ENCODE measurements around the gene OTOGL.
"Not testable (repeated sequence)": the region's sequence is repeated elsewhere in the genome, so short reads cannot be mapped to it uniquely, and the experiment has no call there.

OTOGL gene

DNA sequence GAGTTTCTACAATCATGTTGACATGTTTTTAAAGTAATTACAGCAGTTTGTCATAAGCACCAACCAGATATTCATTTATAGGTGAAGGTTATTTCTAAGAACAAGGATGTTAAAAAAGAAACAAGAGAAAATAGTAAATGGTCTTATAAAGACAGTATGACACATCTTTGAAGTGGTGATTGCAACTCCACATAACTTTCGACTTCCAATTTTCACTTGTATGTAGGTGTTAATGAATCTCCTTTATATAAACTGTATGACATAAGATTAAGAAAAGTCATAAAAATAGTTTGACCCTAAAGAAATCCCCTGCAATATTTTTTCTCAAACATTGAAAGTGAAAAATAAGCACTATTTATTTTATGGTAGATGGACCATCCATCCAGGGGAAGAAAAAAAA lies 199.9 kb downstream of the OTOGL start:
- no peaks in the 10 kb centered on the region for H3K9me3 ChIP-seq
- TF ChIP-seq, protein P1, sequence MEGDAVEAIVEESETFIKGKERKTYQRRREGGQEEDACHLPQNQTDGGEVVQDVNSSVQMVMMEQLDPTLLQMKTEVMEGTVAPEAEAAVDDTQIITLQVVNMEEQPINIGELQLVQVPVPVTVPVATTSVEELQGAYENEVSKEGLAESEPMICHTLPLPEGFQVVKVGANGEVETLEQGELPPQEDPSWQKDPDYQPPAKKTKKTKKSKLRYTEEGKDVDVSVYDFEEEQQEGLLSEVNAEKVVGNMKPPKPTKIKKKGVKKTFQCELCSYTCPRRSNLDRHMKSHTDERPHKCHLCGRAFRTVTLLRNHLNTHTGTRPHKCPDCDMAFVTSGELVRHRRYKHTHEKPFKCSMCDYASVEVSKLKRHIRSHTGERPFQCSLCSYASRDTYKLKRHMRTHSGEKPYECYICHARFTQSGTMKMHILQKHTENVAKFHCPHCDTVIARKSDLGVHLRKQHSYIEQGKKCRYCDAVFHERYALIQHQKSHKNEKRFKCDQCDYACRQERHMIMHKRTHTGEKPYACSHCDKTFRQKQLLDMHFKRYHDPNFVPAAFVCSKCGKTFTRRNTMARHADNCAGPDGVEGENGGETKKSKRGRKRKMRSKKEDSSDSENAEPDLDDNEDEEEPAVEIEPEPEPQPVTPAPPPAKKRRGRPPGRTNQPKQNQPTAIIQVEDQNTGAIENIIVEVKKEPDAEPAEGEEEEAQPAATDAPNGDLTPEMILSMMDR (IDR thresholded peaks at IDR 0.05; ENCODE audit: low read depth, low read length) = no peak
- no peaks in the 10 kb centered on the region for H3K4me1 ChIP-seq
- no peaks in the 10 kb centered on the region for H3K36me3 ChIP-seq
- H3K4me3 ChIP-seq (ENCODE audit: low read depth, low read length) = no peak overlapping the region
- DNase-seq = no peak
- H3K27me3 ChIP-seq = no peaks in the 10 kb centered on the region

DNA sequence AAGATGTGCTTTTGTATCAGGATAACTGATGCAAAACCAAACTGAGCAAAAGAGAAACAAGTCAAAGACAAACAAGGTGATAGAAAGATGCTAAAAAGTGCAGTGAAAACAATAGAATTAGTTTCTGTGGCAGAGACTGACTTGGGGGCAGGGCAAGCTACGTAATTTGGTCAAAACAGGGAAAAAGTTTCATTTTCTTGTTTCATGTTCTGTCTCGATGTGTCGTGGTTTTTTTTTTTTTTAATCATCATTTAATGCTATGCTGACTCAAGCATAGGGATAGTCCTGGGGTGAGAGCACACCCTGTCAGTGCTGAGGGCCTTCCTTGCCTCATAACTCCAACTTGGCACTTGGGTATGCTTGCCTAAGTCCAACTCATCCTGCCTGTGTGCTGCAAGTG lies 200.6 kb downstream of the OTOGL start:
- H3K36me3 ChIP-seq = no peaks in the 10 kb centered on the region
- no peaks in the 10 kb centered on the region for H3K9me3 ChIP-seq
- H3K27me3 ChIP-seq = no peaks in the 10 kb centered on the region
- no peak for DNase-seq
- TF ChIP-seq, protein P1 (IDR thresholded peaks at IDR 0.05; ENCODE audit: low read depth, low read length) = no peak
- no peak overlapping the region for H3K4me3 ChIP-seq (ENCODE audit: low read depth, low read length)
- no peaks in the 10 kb centered on the region for H3K4me1 ChIP-seq

DNA sequence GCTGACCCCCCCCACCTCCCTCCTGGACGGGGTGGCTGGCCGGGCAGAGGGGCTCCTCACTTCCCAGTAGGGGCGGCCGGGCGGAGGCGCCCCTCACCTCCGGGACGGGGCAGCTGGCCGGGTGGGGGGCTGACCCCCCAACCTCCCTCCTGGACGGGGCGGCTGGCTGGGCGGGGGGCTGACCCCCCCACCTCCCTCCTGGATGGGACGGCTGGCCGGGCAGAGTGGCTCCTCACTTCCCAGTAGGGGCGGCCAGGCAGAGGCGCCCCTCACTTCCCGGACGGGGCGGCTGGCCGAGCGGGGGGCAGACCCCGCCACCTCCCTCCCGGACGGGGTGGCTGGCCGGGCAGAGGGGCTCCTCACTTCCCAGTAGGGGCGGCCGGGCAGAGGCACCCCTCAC lies 208.1 kb downstream of the OTOGL start:
- not testable (repeated sequence) for H3K36me3 ChIP-seq; H3K27me3 ChIP-seq; DNase-seq; H3K4me3 ChIP-seq (ENCODE audit: low read depth, low read length); H3K9me3 ChIP-seq; H3K4me1 ChIP-seq

DNA sequence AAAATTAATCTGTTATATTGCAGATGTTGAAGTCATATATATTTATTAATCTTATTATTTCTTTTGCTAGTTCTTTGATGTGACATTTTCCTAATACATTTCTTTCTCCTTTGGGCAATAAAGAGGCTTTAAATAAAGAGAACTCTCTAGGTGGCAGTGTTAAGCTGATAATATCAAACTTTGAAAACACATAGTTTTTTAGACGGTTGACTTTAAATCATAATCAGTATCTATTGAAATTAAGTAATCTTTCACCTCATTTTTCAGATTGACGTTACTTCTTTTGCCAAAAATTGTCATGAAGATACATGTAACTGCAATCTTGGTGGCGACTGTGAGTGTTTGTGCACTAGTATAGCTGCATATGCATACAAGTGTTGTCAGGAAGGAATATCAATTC lies 213.9 kb downstream of the OTOGL start:
- Histone ChIP-seq H3K27me3 (no peaks in the 10 kb centered on the region; the same call in 1 of the 2 replicates), H3K4me1 (no peaks in the 10 kb centered on the region), H3K36me3 (no peaks in the 10 kb centered on the region), H3K4me3 (ENCODE audit: low read depth, low read length) (no peak overlapping the region), H3K9me3 (no peaks in the 10 kb centered on the region)
- TF ChIP-seq, protein P1 (IDR thresholded peaks at IDR 0.05; ENCODE audit: low read depth, low read length) = 0 out of 2 replicates have a peak, but pooled peaks have one; percentile 3
- no peak for DNase-seq

DNA sequence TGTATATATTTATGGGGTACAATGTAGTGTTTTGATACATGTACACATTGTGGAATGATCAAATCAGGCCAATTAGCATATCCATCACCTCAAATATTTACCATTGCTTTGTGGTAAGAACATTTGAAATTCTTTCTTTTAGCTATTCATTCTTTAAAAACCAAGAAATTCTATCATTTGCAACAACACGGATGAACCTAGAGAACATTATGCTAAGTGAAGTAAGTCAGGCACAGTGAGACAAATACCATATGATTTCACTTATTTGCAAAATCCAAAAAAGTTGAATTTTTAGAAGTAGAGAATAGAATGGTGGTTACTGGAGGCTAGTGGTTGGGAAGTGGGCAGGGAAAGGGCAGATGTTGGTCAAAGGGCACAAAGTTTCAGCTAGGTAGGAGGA lies 215.4 kb downstream of the OTOGL start:
- DNase-seq = no peak
- TF ChIP-seq, protein P1 (IDR thresholded peaks at IDR 0.05; ENCODE audit: low read depth, low read length) = no peak
- Histone ChIP-seq H3K27me3 (no peaks in the 10 kb centered on the region; the same call in 1 of the 2 replicates), H3K4me3 (ENCODE audit: low read depth, low read length) (no peak overlapping the region), H3K36me3 (no peaks in the 10 kb centered on the region), H3K9me3 (no peaks in the 10 kb centered on the region), H3K4me1 (no peaks in the 10 kb centered on the region)

DNA sequence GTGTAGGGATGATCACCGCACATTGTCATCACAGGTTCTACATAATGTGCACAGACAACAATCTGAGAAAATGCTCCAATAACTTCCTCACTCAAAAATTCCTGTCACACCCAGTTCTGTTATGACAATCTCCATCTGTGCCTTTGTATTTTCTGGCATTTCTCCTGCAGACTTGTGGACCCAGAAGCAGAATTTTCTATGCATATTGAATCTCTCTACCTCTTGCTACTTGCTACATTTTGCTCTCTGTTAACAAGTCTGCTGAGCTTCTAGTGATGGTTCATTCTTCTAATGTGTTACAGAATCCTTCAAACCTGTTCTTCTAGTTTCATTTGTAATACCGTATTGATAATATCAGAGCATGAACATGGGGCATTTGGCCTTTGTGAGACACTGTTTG lies 216.9 kb downstream of the OTOGL start:
- DNase-seq = no peak
- Histone ChIP-seq H3K36me3 (no peaks in the 10 kb centered on the region), H3K4me3 (ENCODE audit: low read depth, low read length) (no peak overlapping the region), H3K4me1 (no peaks in the 10 kb centered on the region), H3K27me3 (no peaks in the 10 kb centered on the region; the same call in 1 of the 2 replicates), H3K9me3 (no peaks in the 10 kb centered on the region)
- TF ChIP-seq, protein P1 (IDR thresholded peaks at IDR 0.05; ENCODE audit: low read depth, low read length) = no peak

DNA sequence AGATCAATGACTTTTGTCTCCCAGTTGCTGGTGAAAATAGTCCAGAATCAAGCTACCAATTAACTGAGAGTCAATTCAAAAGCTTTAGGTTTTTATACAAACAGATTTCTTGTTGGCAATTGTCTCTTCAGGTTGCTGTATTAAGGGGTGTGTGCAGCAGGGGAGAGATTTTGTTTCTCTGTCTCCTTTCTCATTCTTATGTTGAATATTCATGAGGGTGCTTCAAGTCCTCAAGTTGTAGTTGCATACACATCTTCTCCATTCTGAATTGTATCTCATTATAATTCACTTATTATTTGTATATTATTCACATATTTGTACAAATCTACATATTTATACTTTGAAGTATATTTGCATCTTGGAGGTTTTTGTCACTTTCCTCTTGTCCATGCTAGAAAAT lies 218.0 kb downstream of the OTOGL start:
- Histone ChIP-seq H3K36me3 (no peaks in the 10 kb centered on the region), H3K4me3 (ENCODE audit: low read depth, low read length) (no peak overlapping the region), H3K9me3 (no peaks in the 10 kb centered on the region), H3K27me3 (no peaks in the 10 kb centered on the region; the same call in 1 of the 2 replicates), H3K4me1 (no peaks in the 10 kb centered on the region)
- TF ChIP-seq, protein P1 (IDR thresholded peaks at IDR 0.05; ENCODE audit: low read depth, low read length) = no peak
- DNase-seq = no peak
